22Rv1 (cell line): ENCODE results near the gene TFRC.

Source experiments
- ZFX ChIP-seq: fragments of 450-650 bp; IDR thresholded peaks from 2 replicates; pipeline ENCODE4 v1.6.1; 2017; ENCODE audit warnings: antibody characterized with exemption, borderline replicate concordance
- TF ChIP-seq, protein P1 (sequence below): fragments of 450-650 bp; IDR thresholded peaks from 2 replicates; pipeline ENCODE4 v1.5.1; 2017; ENCODE audit warnings: mild to moderate bottlenecking

DNA sequence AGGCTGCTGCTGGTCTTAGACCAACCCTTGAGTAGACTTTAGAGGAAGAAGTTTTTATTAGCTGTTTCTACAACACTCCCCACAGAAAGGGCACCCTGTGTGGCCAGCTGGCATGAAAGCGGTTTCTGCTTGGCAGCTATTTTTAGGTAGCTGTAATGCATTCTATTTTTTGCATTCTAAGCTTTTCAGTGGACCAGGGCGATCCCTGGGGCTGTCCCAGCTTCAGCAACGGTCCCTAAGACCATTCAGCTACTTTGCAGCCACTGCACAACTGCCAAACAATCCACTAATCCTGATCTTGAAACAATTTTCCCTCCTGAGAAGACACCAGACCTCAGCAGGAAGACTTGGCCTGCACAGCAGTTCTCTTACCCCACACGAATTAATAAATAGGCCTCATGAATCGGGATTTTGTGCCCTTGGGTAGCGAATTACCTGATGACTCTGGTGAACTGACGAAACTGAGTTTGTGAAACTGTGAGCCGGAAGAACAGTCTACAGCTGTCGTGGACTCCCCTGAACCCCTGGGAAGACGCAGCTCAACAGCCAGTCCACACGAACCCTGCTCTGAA is 14.6 kb upstream of the TFRC start:
- TF ChIP-seq, protein P1, sequence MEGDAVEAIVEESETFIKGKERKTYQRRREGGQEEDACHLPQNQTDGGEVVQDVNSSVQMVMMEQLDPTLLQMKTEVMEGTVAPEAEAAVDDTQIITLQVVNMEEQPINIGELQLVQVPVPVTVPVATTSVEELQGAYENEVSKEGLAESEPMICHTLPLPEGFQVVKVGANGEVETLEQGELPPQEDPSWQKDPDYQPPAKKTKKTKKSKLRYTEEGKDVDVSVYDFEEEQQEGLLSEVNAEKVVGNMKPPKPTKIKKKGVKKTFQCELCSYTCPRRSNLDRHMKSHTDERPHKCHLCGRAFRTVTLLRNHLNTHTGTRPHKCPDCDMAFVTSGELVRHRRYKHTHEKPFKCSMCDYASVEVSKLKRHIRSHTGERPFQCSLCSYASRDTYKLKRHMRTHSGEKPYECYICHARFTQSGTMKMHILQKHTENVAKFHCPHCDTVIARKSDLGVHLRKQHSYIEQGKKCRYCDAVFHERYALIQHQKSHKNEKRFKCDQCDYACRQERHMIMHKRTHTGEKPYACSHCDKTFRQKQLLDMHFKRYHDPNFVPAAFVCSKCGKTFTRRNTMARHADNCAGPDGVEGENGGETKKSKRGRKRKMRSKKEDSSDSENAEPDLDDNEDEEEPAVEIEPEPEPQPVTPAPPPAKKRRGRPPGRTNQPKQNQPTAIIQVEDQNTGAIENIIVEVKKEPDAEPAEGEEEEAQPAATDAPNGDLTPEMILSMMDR, result no peak
- TF ChIP-seq ZFX, result no peak
